KMS-11 (cell line): ENCODE measurements around the gene ALDOB.

Experiments
- H2AFZ ChIP-seq: fragments of 200-600 bp; sonication (generic); 2 replicates; pipeline ENCODE4 v1.6.1; 2016; ENCODE audit warnings: antibody characterized with exemption, mixed run types, low read depth
- H3K27ac ChIP-seq: fragments of 200-600 bp; sonication (generic); 2 replicates; pipeline ENCODE4 v1.6.1; 2016; ENCODE audit warnings: mild to moderate bottlenecking, mixed run types
- H3K27me3 ChIP-seq: fragments of 200-600 bp; sonication (generic); 2 replicates; pipeline ENCODE4 v1.6.1; 2017; ENCODE audit warnings: mild to moderate bottlenecking, low read depth, mixed run types, moderate library complexity; ENCODE audit not compliant: insufficient read depth
- H3K36me3 ChIP-seq: fragments of 200-600 bp; sonication (generic); 2 replicates; pipeline ENCODE4 v1.6.1; 2017; ENCODE audit warnings: mild to moderate bottlenecking, mixed run types; ENCODE audit not compliant: insufficient read depth
- H3K4me1 ChIP-seq: fragments of 200-600 bp; sonication (generic); 2 replicates; pipeline ENCODE4 v1.6.1; 2016; ENCODE audit warnings: mild to moderate bottlenecking, low read depth, mixed run types; ENCODE audit not compliant: poor library complexity, severe bottlenecking
- H3K4me2 ChIP-seq: fragments of 200-600 bp; sonication (generic); 2 replicates; pipeline ENCODE4 v1.7.0; 2016; ENCODE audit warnings: mild to moderate bottlenecking, mixed run types
- H3K4me3 ChIP-seq: fragments of 200-600 bp; sonication (generic); IDR thresholded peaks from 2 replicates; pipeline ENCODE4 v1.6.1; 2017; ENCODE audit warnings: low read depth, low read length, mixed read lengths; ENCODE audit not compliant: insufficient read depth
- H3K79me2 ChIP-seq: fragments of 200-600 bp; sonication (generic); 2 replicates; pipeline ENCODE4 v1.6.1; 2016; ENCODE audit warnings: low read depth, mixed run types; ENCODE audit not compliant: insufficient read depth
- H3K9ac ChIP-seq: fragments of 200-600 bp; sonication (generic); 2 replicates; pipeline ENCODE4 v1.6.1; 2016; ENCODE audit warnings: mild to moderate bottlenecking, mixed run types
- H4K20me1 ChIP-seq: fragments of 200-600 bp; sonication (generic); 2 replicates; pipeline ENCODE4 v1.6.1; 2016; ENCODE audit warnings: mild to moderate bottlenecking, mixed run types; ENCODE audit not compliant: insufficient read depth
- CTCF ChIP-seq: fragments of 200-600 bp; sonication (generic); conservative IDR thresholded peaks from 2 replicates; pipeline ENCODE4 v1.6.1; 2017; ENCODE audit warnings: low read depth, mild to moderate bottlenecking, antibody characterized with exemption, low read length, moderate library complexity, mixed read lengths

The ALDOB gene

DNA sequence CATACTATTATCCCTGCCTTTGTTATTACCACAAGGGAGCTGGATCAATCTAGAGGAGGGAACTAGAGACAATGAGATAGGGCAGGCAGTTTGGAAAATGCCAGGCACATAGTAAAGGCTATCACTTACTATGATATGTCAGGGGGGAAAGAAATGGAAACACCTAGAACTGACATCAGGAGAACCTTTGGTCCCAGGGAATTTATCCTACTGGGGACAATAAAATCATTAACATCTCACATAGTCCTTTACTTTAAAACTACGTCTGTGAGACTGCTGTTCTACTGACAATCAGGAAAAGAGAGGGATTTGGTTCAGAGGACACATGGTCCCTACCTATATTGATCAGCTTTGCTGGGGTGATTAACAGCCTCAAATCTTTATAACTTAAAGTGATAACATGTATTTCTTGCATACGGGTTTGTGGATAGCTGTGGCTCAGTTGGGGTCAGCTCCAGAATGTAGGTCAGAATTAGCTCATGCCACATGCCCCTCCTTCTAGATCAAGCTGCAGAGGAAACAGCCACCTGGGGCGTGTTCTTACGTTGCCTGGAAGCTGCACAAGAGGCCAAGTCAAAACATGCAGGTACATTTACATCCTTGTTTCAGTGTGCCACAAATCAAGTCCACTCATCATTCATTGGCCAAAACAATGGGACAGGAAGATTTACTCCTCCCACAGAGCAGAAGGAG lies 43.9 kb upstream of the ALDOB start:
- Histone ChIP-seq H2AFZ (no peak overlapping the region), H3K36me3 (no peaks in the 10 kb centered on the region), H3K4me2 (no peak overlapping the region), H3K4me3 (no peak overlapping the region), H3K27me3 (no peaks in the 10 kb centered on the region), H3K4me1 (no peaks in the 10 kb centered on the region), H3K79me2 (no peaks in the 10 kb centered on the region), H3K9ac (no peak overlapping the region), H3K27ac (no peak overlapping the region), H4K20me1 (no peaks in the 10 kb centered on the region)
- no peak for TF ChIP-seq CTCF

DNA sequence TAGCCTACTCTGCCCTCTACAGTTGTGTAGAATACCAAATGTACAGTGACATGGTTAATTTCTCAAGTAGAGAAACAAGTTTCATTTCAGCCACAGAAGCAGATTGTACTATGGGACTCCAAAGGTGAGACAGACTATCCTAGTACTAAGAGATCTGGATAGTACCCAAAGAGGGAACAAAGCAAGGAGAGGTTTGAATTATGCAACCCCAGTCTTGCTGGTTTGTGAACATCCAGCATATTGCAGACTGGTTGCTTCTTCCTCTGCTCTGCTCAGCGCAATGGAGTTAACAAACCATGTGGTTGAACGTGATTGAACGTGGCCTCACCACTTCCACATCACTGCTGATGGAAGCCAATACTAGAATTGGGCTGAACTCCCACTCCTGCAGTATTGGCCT lies 43.3 kb upstream of the ALDOB start:
- Histone ChIP-seq H3K36me3 (no peaks in the 10 kb centered on the region), H3K79me2 (no peaks in the 10 kb centered on the region), H3K27me3 (no peaks in the 10 kb centered on the region), H3K4me2 (no peak overlapping the region), H3K27ac (no peak overlapping the region), H3K4me3 (no peak overlapping the region), H3K4me1 (no peaks in the 10 kb centered on the region), H2AFZ (no peak overlapping the region), H4K20me1 (no peaks in the 10 kb centered on the region), H3K9ac (no peak overlapping the region)
- TF ChIP-seq CTCF: no peak

DNA sequence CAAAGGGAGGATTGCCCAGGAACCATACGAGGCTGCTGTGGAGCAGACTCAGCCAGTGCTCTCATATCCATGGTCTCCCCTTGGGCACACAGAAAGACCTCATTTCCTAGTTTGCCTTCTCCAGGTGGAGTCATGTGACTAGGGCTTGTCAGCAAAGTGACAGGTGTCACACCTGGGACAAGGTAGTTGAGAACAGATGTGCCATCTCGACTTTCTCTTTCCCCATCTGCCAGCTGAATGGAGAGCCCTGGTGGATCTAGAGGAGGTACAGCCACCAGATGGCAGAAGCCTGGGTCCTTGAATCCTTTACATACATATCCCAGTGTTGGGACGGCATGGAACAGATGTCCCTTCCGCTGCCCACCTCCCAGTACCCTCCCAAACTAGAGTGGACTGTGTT lies 42.9 kb upstream of the ALDOB start:
- H4K20me1 ChIP-seq: no peaks in the 10 kb centered on the region
- no peak overlapping the region for H2AFZ ChIP-seq
- no peaks in the 10 kb centered on the region for H3K27me3 ChIP-seq
- H3K4me3 ChIP-seq: no peak overlapping the region
- H3K4me1 ChIP-seq: no peaks in the 10 kb centered on the region
- no peak overlapping the region for H3K4me2 ChIP-seq
- no peaks in the 10 kb centered on the region for H3K79me2 ChIP-seq
- no peak for TF ChIP-seq CTCF
- no peaks in the 10 kb centered on the region for H3K36me3 ChIP-seq
- no peak overlapping the region for H3K9ac ChIP-seq
- no peak overlapping the region for H3K27ac ChIP-seq

DNA sequence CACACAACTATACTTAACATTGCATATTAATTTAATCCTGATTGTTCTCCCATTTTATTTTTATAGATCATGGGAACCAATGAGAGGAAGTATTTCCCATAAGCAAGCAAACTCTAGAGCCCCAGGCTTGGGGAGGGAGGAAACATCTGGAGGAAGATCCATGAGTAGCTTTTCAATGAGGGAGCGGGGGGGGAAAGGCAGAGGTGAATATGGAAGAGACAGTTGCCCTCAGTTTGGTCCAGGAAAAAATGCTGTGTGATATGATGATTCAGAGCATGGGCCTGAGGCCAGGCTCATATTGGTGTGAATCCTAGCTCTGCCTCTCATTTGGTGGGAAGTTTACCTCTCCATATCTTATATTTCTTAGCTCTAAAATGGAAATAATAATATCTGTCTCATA lies 42.2 kb upstream of the ALDOB start:
- Histone ChIP-seq H3K4me1 (no peaks in the 10 kb centered on the region), H3K4me3 (no peak overlapping the region), H2AFZ (no peak overlapping the region), H3K36me3 (no peaks in the 10 kb centered on the region), H3K79me2 (no peaks in the 10 kb centered on the region), H3K9ac (no peak overlapping the region), H4K20me1 (no peaks in the 10 kb centered on the region), H3K27ac (no peak overlapping the region), H3K4me2 (no peak overlapping the region), H3K27me3 (no peaks in the 10 kb centered on the region)
- no peak for TF ChIP-seq CTCF
